Gastrocnemius medialis (tissue), 4 donors: ENCODE data around the gene MACROD2. TPM values are rescaled to one million over a fixed set of nuclear protein-coding genes. Genes with fewer than 3 reads are reported as not detected.

Experiments
- ATAC-seq, 2 donors: fragments of 150-250 bp; one replicate each; pipeline ENCODE4 v1.9.1; 2016
- DNase-seq, 2 donors: peaks; one replicate each; pipeline ENCODE4 v3.0.0-alpha.2; 2019
- H3K27ac ChIP-seq, 4 donors: fragments of 200-600 bp; sonication (generic); 1 replicate in 1 of 4; 2 replicates in 3 of 4; pipeline ENCODE4 v1.5.1; 2016 to 2018; ENCODE audit warnings: mild to moderate bottlenecking in 2 of 4, moderate library complexity in 1 of 4
- H3K27me3 ChIP-seq, 3 donors: fragments of 200-600 bp; sonication (generic) in 2 of 3; 1 replicate in 1 of 3; 2 replicates in 2 of 3; pipeline versions ENCODE4 v1.5.1 to v1.6.0; 2016 to 2019; ENCODE audit warnings: mild to moderate bottlenecking in 1 of 3, moderate library complexity in 1 of 3
- H3K36me3 ChIP-seq, 2 donors: fragments of 200-600 bp; sonication (generic) in 1 of 2; one replicate each; pipeline ENCODE4 v1.5.1; 2017 to 2018
- H3K4me1 ChIP-seq, 2 donors: fragments of 200-600 bp; sonication (generic) in 1 of 2; one replicate each; pipeline ENCODE4 v1.5.1; 2016 to 2017; ENCODE audit warnings: mild to moderate bottlenecking in 2 of 2
- H3K4me3 ChIP-seq, 4 donors: fragments of 200-600 bp; sonication (generic) in 3 of 4; 1 replicate in 1 of 4; 2 replicates in 3 of 4; pipeline ENCODE4 v1.5.1; 2016 to 2019; ENCODE audit warnings: mild to moderate bottlenecking in 2 of 4
- H3K9me3 ChIP-seq, 3 donors: fragments of 200-600 bp; sonication (generic) in 2 of 3; 1 replicate in 1 of 3; 2 replicates in 2 of 3; pipeline ENCODE4 v1.5.1; 2016 to 2019
- POLR2A ChIP-seq, 2 donors: fragments of 450-650 bp; IDR thresholded peaks; one replicate each; pipeline ENCODE4 v1.6.1; 2017; ENCODE audit warnings: antibody characterized with exemption in 2 of 2, mild to moderate bottlenecking in 2 of 2, moderate library complexity in 2 of 2
- in situ Hi-C, 4 donors: fragments of 200-750 bp; cut with MboI; loops; one replicate each; pipeline versions ENCODE4 v1.15.0 to v1.8.0; 2017; ENCODE audit warnings: low sequenced_read_pairs in 4 of 4
- intact Hi-C: fragments of 100-400 bp; cut with DNase I; formaldehyde crosslinking; loops from one replicate; pipeline ENCODE4 v1.15.1; 2023; ENCODE audit warnings: low total_unique reads
- total RNA-seq, 4 donors: library from RNA; depleted of rRNA; stranded (reverse); fragments of >200 nt; gene quantifications; one replicate each; pipeline versions ENCODE4 v1.1.0 to v1.2.3, GENCODE V29; 2016
- TF ChIP-seq, protein P1 (sequence below), 5 experiments: fragments of 450-650 bp in 3 of 5; fragments of 200-600 bp in 2 of 5; sonication (generic) in 2 of 5; IDR thresholded peaks in 4 of 5; conservative IDR thresholded peaks in 1 of 5; 1 replicate in 4 of 5; 2 replicates in 1 of 5; pipeline ENCODE4 v1.5.1; 2016 to 2019; ENCODE audit warnings: antibody characterized with exemption in 5 of 5, mild to moderate bottlenecking in 3 of 5, moderate library complexity in 3 of 5

Gene MACROD2
- total RNA-seq, 4 donors from 2014 or later, result 1.8 to 10.2 (median 3.6) TPM

DNA sequence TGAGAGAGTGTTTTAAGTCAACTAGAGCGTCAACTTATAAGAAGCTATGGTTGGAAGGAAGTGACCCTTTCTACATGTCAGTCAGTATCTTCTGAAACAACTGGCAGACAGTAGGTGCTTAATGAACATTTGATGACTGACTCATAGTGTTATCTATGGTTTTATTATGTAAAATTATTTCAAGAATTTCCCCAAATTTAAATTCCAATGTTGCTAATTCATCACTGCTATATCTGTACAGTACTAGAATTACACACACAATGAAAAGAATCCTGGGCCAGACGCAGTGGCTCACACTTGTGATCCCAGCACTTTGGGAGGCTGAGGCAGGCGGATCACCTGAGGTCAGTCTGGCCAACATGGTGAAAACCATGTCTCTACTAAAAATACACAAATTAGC lies 1063.5 kb downstream of the MACROD2 start:
- in situ Hi-C loops, result no loop called here
- intact Hi-C loops, result no loop called here
- no peak for TF ChIP-seq POLR2A (IDR thresholded peaks at IDR 0.05)
- TF ChIP-seq, protein P1, sequence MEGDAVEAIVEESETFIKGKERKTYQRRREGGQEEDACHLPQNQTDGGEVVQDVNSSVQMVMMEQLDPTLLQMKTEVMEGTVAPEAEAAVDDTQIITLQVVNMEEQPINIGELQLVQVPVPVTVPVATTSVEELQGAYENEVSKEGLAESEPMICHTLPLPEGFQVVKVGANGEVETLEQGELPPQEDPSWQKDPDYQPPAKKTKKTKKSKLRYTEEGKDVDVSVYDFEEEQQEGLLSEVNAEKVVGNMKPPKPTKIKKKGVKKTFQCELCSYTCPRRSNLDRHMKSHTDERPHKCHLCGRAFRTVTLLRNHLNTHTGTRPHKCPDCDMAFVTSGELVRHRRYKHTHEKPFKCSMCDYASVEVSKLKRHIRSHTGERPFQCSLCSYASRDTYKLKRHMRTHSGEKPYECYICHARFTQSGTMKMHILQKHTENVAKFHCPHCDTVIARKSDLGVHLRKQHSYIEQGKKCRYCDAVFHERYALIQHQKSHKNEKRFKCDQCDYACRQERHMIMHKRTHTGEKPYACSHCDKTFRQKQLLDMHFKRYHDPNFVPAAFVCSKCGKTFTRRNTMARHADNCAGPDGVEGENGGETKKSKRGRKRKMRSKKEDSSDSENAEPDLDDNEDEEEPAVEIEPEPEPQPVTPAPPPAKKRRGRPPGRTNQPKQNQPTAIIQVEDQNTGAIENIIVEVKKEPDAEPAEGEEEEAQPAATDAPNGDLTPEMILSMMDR (IDR thresholded peaks at IDR 0.05 in 4 of 5, conservative IDR thresholded peaks at IDR 0.05 in 1 of 5), result no peak
- Histone ChIP-seq H3K27me3 (no peaks in the 10 kb centered on the region), H3K4me1 (no peaks in the 10 kb centered on the region), H3K36me3 (no peaks in the 10 kb centered on the region), H3K27ac (no peak overlapping the region), H3K4me3 (no peak overlapping the region), H3K9me3 (no peaks in the 10 kb centered on the region)
- DNase-seq (no peak), ATAC-seq (no peak)

DNA sequence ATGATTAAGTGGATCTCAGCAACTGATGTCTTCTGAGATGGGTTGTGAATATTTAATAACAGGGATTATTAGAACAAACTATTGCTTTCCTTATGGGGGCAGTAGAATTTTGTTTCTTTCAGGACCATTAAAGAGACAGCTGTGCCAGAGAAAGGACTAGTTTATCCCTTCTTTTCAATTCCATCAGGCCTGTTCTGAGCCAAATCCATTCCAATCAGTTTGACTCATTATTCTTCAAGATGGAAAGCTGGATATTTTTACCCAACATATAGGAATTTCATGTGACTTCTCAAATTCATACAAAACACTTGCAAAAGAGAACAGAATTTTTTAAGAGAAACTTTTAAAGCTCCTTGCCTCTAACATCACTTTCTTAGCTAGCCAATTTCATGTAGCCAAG lies 1064.1 kb downstream of the MACROD2 start:
- in situ Hi-C loops, result no loop called here
- no peaks in the 10 kb centered on the region for H3K36me3 ChIP-seq
- no peaks in the 10 kb centered on the region for H3K4me1 ChIP-seq
- H3K27me3 ChIP-seq, result no peaks in the 10 kb centered on the region
- ATAC-seq (no peak), DNase-seq (no peak)
- TF ChIP-seq, protein P1 (IDR thresholded peaks at IDR 0.05 in 4 of 5, conservative IDR thresholded peaks at IDR 0.05 in 1 of 5), result no peak
- TF ChIP-seq POLR2A (IDR thresholded peaks at IDR 0.05), result no peak
- H3K9me3 ChIP-seq, result no peaks in the 10 kb centered on the region
- H3K27ac ChIP-seq, result no peak overlapping the region
- intact Hi-C loops, result no loop called here
- no peak overlapping the region for H3K4me3 ChIP-seq

DNA sequence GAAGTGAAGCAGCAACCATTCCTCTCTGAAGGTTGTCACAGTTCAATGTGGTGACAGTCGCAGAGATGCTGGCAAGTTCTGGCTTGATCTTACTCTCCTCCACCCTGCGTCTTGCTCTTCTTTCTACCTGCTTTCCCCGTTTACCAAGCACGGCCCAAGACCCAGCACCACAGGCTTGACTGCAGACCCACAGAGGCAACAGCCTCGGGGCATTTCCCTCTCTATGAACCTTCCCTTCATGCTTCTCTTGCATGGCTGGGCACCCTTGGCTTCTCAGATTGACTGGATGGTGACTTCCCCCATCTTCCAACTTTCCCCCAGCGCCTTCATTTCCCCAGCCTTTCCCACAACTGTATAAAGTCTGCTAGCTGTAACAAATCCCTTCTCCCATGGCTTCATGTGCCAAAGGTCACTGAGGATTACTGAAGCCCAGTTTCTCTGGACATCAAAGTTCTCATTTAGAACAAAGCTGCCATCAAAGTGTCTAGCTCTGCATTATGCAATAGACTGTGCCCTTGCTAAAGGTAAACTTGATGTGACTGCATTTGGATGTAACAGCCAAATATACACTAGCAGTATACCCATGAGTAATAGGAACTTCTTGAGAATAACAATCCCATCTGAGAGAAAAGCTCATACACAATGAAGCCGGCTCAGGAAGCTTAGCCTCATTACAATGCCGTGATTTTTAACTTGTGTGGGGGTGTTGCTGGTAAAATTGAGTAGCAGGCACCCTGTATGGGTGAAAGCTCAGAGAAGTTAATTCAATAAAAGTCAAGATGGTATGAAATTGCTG lies 1065.1 kb downstream of the MACROD2 start:
- DNase-seq, result no peak

DNA sequence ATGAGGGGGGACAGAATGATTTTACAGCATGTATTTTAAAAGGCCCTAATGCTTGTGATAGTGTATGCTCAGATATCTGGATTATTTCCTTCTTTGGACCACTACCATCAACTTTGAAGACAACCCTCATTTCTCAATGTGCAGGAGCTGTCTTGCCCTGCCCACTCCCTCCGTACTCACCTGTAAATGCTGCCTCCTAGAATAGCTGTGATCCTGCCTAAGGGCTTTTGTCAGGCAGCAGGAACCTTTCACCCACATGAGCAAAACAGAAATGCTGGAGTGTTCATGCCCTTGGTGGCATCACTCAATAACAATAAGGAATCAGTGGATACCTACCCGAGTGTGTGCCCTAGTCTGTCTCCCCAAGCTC lies 1065.7 kb downstream of the MACROD2 start:
- Histone ChIP-seq H3K9me3 (no peaks in the 10 kb centered on the region), H3K36me3 (no peaks in the 10 kb centered on the region), H3K27me3 (no peaks in the 10 kb centered on the region), H3K4me1 (no peaks in the 10 kb centered on the region), H3K27ac (no peak overlapping the region), H3K4me3 (no peak overlapping the region)
- ATAC-seq, result no peak
- in situ Hi-C loops (no loop called here), intact Hi-C loops (no loop called here)
- no peak for TF ChIP-seq POLR2A (IDR thresholded peaks at IDR 0.05)
- TF ChIP-seq, protein P1 (IDR thresholded peaks at IDR 0.05 in 4 of 5, conservative IDR thresholded peaks at IDR 0.05 in 1 of 5), result no peak
- DNase-seq, result no peak

More for the DNA sequence above, 1065.1 kb downstream of the MACROD2 start:
- intact Hi-C loops (no loop called here), in situ Hi-C loops (no loop called here)
- Histone ChIP-seq H3K36me3 (no peaks in the 10 kb centered on the region), H3K27me3 (no peaks in the 10 kb centered on the region), H3K9me3 (no peaks in the 10 kb centered on the region), H3K27ac (no peak overlapping the region), H3K4me3 (no peak overlapping the region), H3K4me1 (no peaks in the 10 kb centered on the region)
- TF ChIP-seq, protein P1 (IDR thresholded peaks at IDR 0.05 in 4 of 5, conservative IDR thresholded peaks at IDR 0.05 in 1 of 5), result no peak
- TF ChIP-seq POLR2A (IDR thresholded peaks at IDR 0.05), result no peak
- ATAC-seq, result no peak
